Right atrium auricular region (tissue), 2 donors: Measurements from ENCODE around the gene SNIP1. TPM values are rescaled to one million over a fixed set of nuclear protein-coding genes. Genes with fewer than 3 reads are reported as not detected.
"Not testable (repeated sequence)": the region's sequence is repeated elsewhere in the genome, so short reads cannot be mapped to it uniquely, and the experiment has no call there.

Experiments used
- DNase-seq: peaks from one replicate; pipeline ENCODE4 v3.0.0-alpha.2; 2019; ENCODE audit warnings: low spot score
- H3K27ac ChIP-seq, 2 donors: fragments of 200-600 bp; sonication (generic); 1 replicate in 1 of 2; 2 replicates in 1 of 2; pipeline ENCODE4 v1.5.1; 2016 to 2019
- H3K27me3 ChIP-seq, 2 donors: fragments of 200-600 bp; sonication (generic); one replicate each; pipeline versions ENCODE4 v1.5.1 to v1.6.0; 2017 to 2019
- H3K36me3 ChIP-seq: fragments of 200-600 bp; sonication (generic); one replicate; pipeline ENCODE4 v1.5.1; 2016
- H3K4me1 ChIP-seq, 2 donors: fragments of 200-600 bp; sonication (generic); one replicate each; pipeline versions ENCODE4 v1.5.1 to v1.6.0; 2017 to 2019
- H3K4me3 ChIP-seq, 2 donors: fragments of 200-600 bp; sonication (generic); 1 replicate in 1 of 2; 2 replicates in 1 of 2; pipeline ENCODE4 v1.5.1; 2017 to 2019; ENCODE audit warnings: mild to moderate bottlenecking in 1 of 2, moderate library complexity in 1 of 2
- H3K9me3 ChIP-seq, 2 donors: fragments of 200-600 bp; sonication (generic); one replicate each; pipeline ENCODE4 v1.5.1; 2019
- total RNA-seq, 2 donors: library from RNA; depleted of rRNA; stranded (reverse); fragments of >200 nt; gene quantifications; one replicate each; pipeline ENCODE4 v1.1.0, GENCODE V29; 2016
- TF ChIP-seq, protein P1 (sequence below), 2 donors: fragments of 200-600 bp; sonication (generic); IDR thresholded peaks; one replicate each; pipeline ENCODE4 v1.5.1; 2019; ENCODE audit warnings: antibody characterized with exemption in 2 of 2

Gene SNIP1
- total RNA-seq, 2 donors from 2014 or later = 4.4 to 12.0 TPM

DNA sequence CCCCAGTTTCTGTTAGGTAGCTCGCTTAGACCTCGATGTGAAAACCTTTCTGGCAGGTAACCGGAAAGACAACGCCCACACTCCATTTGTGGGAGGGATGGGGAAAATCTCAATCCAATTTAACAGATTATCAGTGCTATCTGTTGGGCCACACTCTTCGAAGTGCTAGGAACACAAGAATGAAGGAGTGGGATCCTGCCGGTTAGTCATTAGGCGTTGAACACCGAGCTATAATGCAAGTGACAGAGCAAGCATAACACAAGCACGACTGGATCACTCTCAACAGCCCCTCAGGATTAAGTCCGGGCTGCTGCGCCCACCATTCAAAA, 531 bp downstream of the SNIP1 start:
- TF ChIP-seq, protein P1, sequence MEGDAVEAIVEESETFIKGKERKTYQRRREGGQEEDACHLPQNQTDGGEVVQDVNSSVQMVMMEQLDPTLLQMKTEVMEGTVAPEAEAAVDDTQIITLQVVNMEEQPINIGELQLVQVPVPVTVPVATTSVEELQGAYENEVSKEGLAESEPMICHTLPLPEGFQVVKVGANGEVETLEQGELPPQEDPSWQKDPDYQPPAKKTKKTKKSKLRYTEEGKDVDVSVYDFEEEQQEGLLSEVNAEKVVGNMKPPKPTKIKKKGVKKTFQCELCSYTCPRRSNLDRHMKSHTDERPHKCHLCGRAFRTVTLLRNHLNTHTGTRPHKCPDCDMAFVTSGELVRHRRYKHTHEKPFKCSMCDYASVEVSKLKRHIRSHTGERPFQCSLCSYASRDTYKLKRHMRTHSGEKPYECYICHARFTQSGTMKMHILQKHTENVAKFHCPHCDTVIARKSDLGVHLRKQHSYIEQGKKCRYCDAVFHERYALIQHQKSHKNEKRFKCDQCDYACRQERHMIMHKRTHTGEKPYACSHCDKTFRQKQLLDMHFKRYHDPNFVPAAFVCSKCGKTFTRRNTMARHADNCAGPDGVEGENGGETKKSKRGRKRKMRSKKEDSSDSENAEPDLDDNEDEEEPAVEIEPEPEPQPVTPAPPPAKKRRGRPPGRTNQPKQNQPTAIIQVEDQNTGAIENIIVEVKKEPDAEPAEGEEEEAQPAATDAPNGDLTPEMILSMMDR (IDR thresholded peaks at IDR 0.05) = no peak
- Histone ChIP-seq H3K27ac (peak overlapping the region; percentile 84 to 89), H3K36me3 (peaks cover 16% of the 10 kb centered on the region), H3K9me3 (no peaks in the 10 kb centered on the region), H3K4me3 (peak overlapping the region; percentile 77 to 99), H3K4me1 (peaks cover 0 to 37% of the 10 kb centered on the region in 2 donors), H3K27me3 (no peaks in the 10 kb centered on the region)
- no peak for DNase-seq

DNA sequence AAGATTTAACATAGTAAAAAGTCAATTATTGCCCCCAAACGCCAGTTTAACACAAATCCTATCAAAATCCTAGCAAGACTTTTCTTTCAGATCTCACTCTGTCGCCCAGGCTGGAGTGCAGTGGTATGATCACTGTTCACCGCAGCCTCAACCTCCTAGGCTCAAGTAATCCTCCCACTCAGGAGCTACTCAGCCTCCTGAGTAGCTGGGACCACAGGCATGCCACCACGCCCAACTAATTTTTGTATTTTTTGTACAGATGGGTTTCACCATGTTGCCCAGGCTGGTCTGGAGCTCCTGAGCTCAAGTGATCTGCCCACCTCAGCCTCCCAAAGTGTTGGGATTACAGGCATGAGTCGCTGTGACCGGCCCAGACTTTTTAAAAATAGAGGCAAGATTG, 4.8 kb downstream of the SNIP1 start:
- H3K27ac ChIP-seq = no peak overlapping the region
- DNase-seq = no peak
- peaks cover 48% of the 10 kb centered on the region for H3K36me3 ChIP-seq
- peaks cover 0 to 18% of the 10 kb centered on the region in 2 donors for H3K4me1 ChIP-seq
- H3K9me3 ChIP-seq = no peaks in the 10 kb centered on the region
- TF ChIP-seq, protein P1 (IDR thresholded peaks at IDR 0.05) = no peak
- H3K27me3 ChIP-seq = no peaks in the 10 kb centered on the region
- no peak overlapping the region for H3K4me3 ChIP-seq

DNA sequence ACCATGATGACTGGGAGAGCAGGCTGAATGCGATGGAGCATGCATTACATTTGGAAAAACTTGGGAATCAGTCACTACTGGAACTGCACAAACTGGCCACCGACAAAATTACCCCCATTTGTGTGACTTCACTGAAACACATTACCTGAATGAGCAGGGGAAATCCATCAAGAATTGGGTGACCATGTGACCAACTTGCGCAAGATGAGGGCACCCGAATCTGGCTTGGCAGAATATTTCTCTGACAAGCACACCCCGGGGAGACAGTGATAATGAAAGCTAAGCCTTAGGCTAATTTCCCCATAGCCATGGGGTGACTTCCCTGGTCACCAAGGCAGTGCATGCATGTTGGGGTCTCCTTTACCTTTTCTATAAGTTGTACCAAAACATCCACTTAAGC, 9.1 kb downstream of the SNIP1 start:
- H3K27me3 ChIP-seq = no peaks in the 10 kb centered on the region
- no peak overlapping the region for H3K27ac ChIP-seq
- H3K4me1 ChIP-seq = peaks cover 0 to 3% of the 10 kb centered on the region in 2 donors
- peak; percentile 42 for DNase-seq
- H3K36me3 ChIP-seq = peaks cover 56% of the 10 kb centered on the region
- TF ChIP-seq, protein P1 (IDR thresholded peaks at IDR 0.05) = no peak
- no peaks in the 10 kb centered on the region for H3K9me3 ChIP-seq
- no peak overlapping the region for H3K4me3 ChIP-seq

DNA sequence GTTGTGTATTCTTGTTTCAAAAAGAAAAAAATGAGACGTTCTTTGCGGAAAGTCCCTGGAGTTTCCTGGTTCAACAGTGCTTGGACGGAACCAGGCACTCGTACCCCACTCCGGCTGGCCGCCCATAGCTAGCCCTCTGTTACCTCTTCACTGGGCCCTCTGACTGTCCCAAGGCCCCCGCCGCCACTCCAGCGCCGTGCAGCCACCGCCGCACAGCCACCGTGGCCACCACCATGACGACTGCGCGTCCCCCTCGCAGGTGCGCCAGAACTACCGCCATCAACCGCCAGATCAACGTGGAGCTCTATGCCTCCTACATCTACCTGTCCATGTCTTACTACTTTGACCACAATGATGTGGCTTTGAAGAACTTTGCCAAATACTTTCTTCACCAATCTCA, 9.6 kb downstream of the SNIP1 start:
- Histone ChIP-seq H3K27ac (no peak overlapping the region), H3K9me3 (no peaks in the 10 kb centered on the region), H3K27me3 (no peaks in the 10 kb centered on the region), H3K4me3 (no peak overlapping the region), H3K36me3 (peaks cover 61% of the 10 kb centered on the region), H3K4me1 (no peaks in the 10 kb centered on the region)
- DNase-seq = peak; percentile 34
- TF ChIP-seq, protein P1 (IDR thresholded peaks at IDR 0.05) = no peak

DNA sequence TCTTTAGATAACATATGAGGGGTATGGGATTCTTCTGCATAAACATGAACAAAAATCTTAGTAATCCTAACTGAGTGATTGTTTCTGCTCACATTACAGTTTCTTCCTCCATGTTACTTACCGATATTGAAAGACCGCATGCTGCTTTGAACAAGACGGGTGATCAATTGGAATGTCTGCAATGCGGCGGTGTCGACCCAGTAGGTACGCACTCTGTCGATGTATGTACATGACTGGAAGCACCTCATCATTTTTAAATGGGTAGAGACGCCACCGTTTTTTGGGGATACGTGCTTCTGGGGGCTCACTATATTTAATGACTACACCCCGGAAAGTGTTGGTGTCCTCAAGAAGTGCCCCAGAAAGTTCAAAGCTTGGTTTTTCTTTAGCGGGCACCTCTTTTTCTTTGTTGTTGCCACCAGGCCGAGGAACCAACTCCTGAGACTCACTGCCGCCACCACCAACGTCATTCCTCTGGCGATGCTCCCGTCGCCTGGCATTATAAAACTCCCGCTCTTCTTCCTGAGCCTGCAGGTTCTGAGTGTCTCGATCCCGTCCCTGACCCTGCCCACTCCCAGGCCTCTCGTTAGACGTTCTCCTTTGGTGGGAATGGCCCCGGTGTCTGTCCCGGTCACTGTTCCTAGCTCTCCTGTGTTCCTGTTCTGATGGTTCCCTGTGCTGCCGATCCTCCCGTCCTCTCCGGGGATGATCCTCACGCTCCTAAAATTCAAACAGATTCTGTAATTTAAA, 13.9 kb downstream of the SNIP1 start:
- H3K4me3 ChIP-seq = no peak overlapping the region

DNA sequence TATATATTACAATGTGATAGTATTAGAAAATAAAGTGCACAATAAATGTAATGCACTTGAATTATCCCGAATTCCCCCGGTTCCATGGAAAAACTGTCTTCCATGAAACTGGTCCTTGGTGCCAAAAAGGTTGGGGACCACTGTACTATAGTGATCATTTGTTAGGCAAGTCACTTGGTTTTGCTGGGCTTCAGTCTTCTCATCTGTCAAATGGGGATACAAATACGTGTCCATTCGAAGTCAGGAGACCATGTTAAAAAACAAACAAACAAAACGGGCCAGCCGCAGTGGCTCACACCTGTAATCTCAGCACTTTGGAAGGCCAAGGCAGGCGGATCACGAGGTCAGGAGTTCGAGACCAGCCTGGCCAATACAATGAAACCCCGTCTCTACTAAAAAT, 14.9 kb downstream of the SNIP1 start:
- not testable (repeated sequence) for H3K27me3 ChIP-seq, H3K4me3 ChIP-seq, H3K9me3 ChIP-seq, H3K4me1 ChIP-seq, H3K27ac ChIP-seq
- H3K36me3 ChIP-seq = peaks cover 63% of the 10 kb centered on the region
- peak; percentile 11 for DNase-seq

More for the DNA sequence above, 13.9 kb downstream of the SNIP1 start:
- no peaks in the 10 kb centered on the region for H3K27me3 ChIP-seq
- TF ChIP-seq, protein P1 (IDR thresholded peaks at IDR 0.05) = no peak
- peak; percentile 28 for DNase-seq
- no peaks in the 10 kb centered on the region for H3K9me3 ChIP-seq
- peaks cover 70% of the 10 kb centered on the region for H3K36me3 ChIP-seq
- H3K4me1 ChIP-seq = no peaks in the 10 kb centered on the region
- H3K27ac ChIP-seq = no peak overlapping the region
